SK-N-SH (cell line): ENCODE measurements around the gene DNASE1L3. TPM values are rescaled to one million over a fixed set of nuclear protein-coding genes. Genes with fewer than 3 reads are reported as not detected.

ENCODE experiments used
- CTCF ChIA-PET: fragments of 300-600, 350-600 bp; formaldehyde crosslinking; extraction: SDS; loops from one replicate; lab custom pipeline; 2021; lab: Yijun Ruan, JAX
- POLR2A ChIA-PET: fragments of 350-600 bp; sonication (Branson Sonifier 250); formaldehyde crosslinking; extraction: SDS; loops from one replicate; lab custom pipeline; 2020; ENCODE audit warnings: antibody characterized with exemption, inconsistent platforms; lab: Yijun Ruan, JAX
- DNase-seq: peaks from one replicate; pipeline ENCODE4 v3.0.0; 2012
- H2AFZ ChIP-seq: fragments of 200-600 bp; sonication (generic); 2 replicates; pipeline ENCODE4 v1.8.1; 2016; ENCODE audit warnings: antibody characterized with exemption, mild to moderate bottlenecking, low read depth
- H3F3A ChIP-seq: fragments of 200-600 bp; sonication (generic); replicated peaks from 2 replicates; pipeline ENCODE3; 2016; ENCODE audit warnings: antibody characterized with exemption, mild to moderate bottlenecking; ENCODE audit not compliant: insufficient read depth
- H3K27ac ChIP-seq, 2 experiments: fragments of 200-500 bp in 1 of 2; fragments of 200-600 bp in 1 of 2; sonication (Bioruptor generic) in 1 of 2; sonication (generic), shearing (Covaris generic) in 1 of 2; 2 replicates each; pipeline versions ENCODE4 v1.5.1 to v1.6.1; 2014 to 2016; ENCODE audit warnings: low read depth in 2 of 2, inconsistent platforms in 1 of 2, low read length in 1 of 2, mild to moderate bottlenecking in 1 of 2, mixed read lengths in 1 of 2
- H3K27me3 ChIP-seq: fragments of 200-600 bp; sonication (generic), shearing (Covaris generic); 2 replicates; pipeline ENCODE4 v1.6.1; 2016; ENCODE audit warnings: mixed run types; ENCODE audit not compliant: insufficient read depth
- H3K36me3 ChIP-seq, 2 experiments: fragments of 200-500 bp in 1 of 2; fragments of 200-600 bp in 1 of 2; sonication (Bioruptor generic) in 1 of 2; sonication (generic) in 1 of 2; replicated peaks in 1 of 2; 2 replicates each; pipeline versions ENCODE3 to v1.5.1; 2014 to 2016; ENCODE audit warnings: low read length in 1 of 2, mild to moderate bottlenecking in 1 of 2; ENCODE audit not compliant: insufficient read depth in 2 of 2, control insufficient read depth in 1 of 2
- H3K4me1 ChIP-seq, 2 experiments: fragments of 200-500 bp in 1 of 2; fragments of 200-600 bp in 1 of 2; sonication (Bioruptor generic) in 1 of 2; sonication (generic), shearing (Covaris generic) in 1 of 2; 2 replicates each; pipeline versions ENCODE4 v1.5.1 to v1.6.1; 2014 to 2016; ENCODE audit warnings: low read depth in 1 of 2, low read length in 1 of 2, mixed run types in 1 of 2; ENCODE audit not compliant: insufficient read depth in 2 of 2, control insufficient read depth in 1 of 2
- H3K4me2 ChIP-seq: fragments of 200-600 bp; sonication (generic), shearing (Covaris generic); 2 replicates; pipeline ENCODE4 v1.6.1; 2017; ENCODE audit warnings: mixed run types
- H3K4me3 ChIP-seq, 2 experiments: fragments of 200-500 bp in 1 of 2; fragments of 200-600 bp in 1 of 2; sonication (Bioruptor generic) in 1 of 2; sonication (generic), shearing (Covaris generic) in 1 of 2; 2 replicates each; pipeline versions ENCODE4 v1.5.1 to v1.8.1; 2014 to 2016; ENCODE audit warnings: low read depth in 2 of 2, inconsistent platforms in 1 of 2, low read length in 1 of 2, mild to moderate bottlenecking in 1 of 2, mixed read lengths in 1 of 2, moderate library complexity in 1 of 2
- H3K79me2 ChIP-seq: fragments of 200-600 bp; sonication (generic); 2 replicates; pipeline ENCODE4 v1.8.1; 2017; ENCODE audit warnings: mild to moderate bottlenecking; ENCODE audit not compliant: insufficient read depth
- H3K9ac ChIP-seq: fragments of 200-600 bp; sonication (generic); 2 replicates; pipeline ENCODE4 v1.6.1; 2017; ENCODE audit warnings: mixed run types
- H3K9me2 ChIP-seq: fragments of 200-600 bp; sonication (generic); 2 replicates; pipeline ENCODE4 v1.6.1; 2017; ENCODE audit warnings: mixed run types
- H3K9me3 ChIP-seq: fragments of 200-600 bp; sonication (generic); 2 replicates; pipeline ENCODE4 v1.6.1; 2017; ENCODE audit warnings: mixed run types, mild to moderate bottlenecking, moderate library complexity
- H4K20me1 ChIP-seq: fragments of 200-600 bp; sonication (generic); 2 replicates; pipeline ENCODE4 v1.6.1; 2017; ENCODE audit warnings: mild to moderate bottlenecking, mixed run types; ENCODE audit not compliant: insufficient read depth
- CHD2 ChIP-seq: fragments of 150-350 bp; IDR thresholded peaks from 2 replicates; pipeline ENCODE4 v1.6.1; 2018; ENCODE audit warnings: low read length; ENCODE audit not compliant: partially characterized antibody
- EP300 ChIP-seq, 2 experiments: IDR thresholded peaks; 2 replicates each; pipeline versions ENCODE4 v1.4.0 to v1.6.1; 2012; ENCODE audit warnings: borderline replicate concordance in 1 of 2, low read depth in 1 of 2, low read length in 1 of 2
- EZH2phosphoT487 ChIP-seq: fragments of 200-600 bp; sonication (generic); IDR thresholded peaks from 2 replicates; pipeline ENCODE4 v1.6.1; 2017; ENCODE audit warnings: low read depth, mixed run types, mild to moderate bottlenecking, antibody characterized with exemption, moderate library complexity, borderline replicate concordance
- FOSL2 ChIP-seq: IDR thresholded peaks from 2 replicates; pipeline ENCODE4 v1.4.0; 2012; ENCODE audit warnings: low read depth, mild to moderate bottlenecking, moderate library complexity, borderline replicate concordance
- FOXJ3 ChIP-seq: sonication (generic); formaldehyde crosslinking; IDR thresholded peaks from 2 replicates; pipeline ENCODE4 v1.5.1; 2020; ENCODE audit warnings: mild to moderate bottlenecking, missing genetic modification reagents
- MXI1 ChIP-seq: IDR thresholded peaks from 2 replicates; pipeline ENCODE4 v1.6.1; 2012; ENCODE audit warnings: mild to moderate bottlenecking, low read depth, low read length, improper control_type of control experiment
- NFIC ChIP-seq: IDR thresholded peaks from 2 replicates; pipeline ENCODE4 v1.4.0; 2012; ENCODE audit warnings: borderline replicate concordance
- POLR2AphosphoS5 ChIP-seq: IDR thresholded peaks from 2 replicates; pipeline ENCODE4 v1.6.1; 2012; ENCODE audit warnings: low read depth, low read length
- RAD21 ChIP-seq: IDR thresholded peaks from 2 replicates; pipeline ENCODE4 v1.6.1; 2012; ENCODE audit warnings: mild to moderate bottlenecking, low read length
- RCOR1 ChIP-seq: fragments of 150-350 bp; IDR thresholded peaks from 2 replicates; pipeline ENCODE4 v1.6.1; 2017; ENCODE audit warnings: antibody characterized with exemption, low read length
- RXRA ChIP-seq: IDR thresholded peaks from 2 replicates; pipeline ENCODE4 v1.4.0; 2012; ENCODE audit warnings: low read depth, mild to moderate bottlenecking, borderline replicate concordance
- TCF12 ChIP-seq: IDR thresholded peaks from 2 replicates; pipeline ENCODE4 v1.4.0; 2012
- WGBS: methylation state at CpG from one replicate; pipeline ENCODE4 v1.1.6; 2017; ENCODE audit warnings: low lambda C conversion rate; 5-methylcytosine and 5-hydroxymethylcytosine counted together
- polyA plus RNA-seq, 3 experiments: library from polyadenylated mRNA; depleted of rRNA; stranded (reverse); fragments of >200 nt; gene quantifications; 2 replicates each; pipeline ENCODE4 v1.2.3, GENCODE V29; 2012
- TF ChIP-seq, protein P1 (sequence below): IDR thresholded peaks from 2 replicates; pipeline ENCODE4 v1.4.0; 2012; ENCODE audit warnings: low read depth, borderline replicate concordance
- TF ChIP-seq, protein P2 (sequence below): IDR thresholded peaks from 2 replicates; pipeline ENCODE4 v1.6.1; 2012; ENCODE audit warnings: mild to moderate bottlenecking, low read depth, low read length, moderate library complexity

Gene DNASE1L3
- polyA plus RNA-seq, 1 of the 3 experiments (the other 2 are of a cell fraction) = not detected

GRCh38 chr3:58164906-58165821 is 45.6 kb downstream of the DNASE1L3 start (continued):
- TF ChIP-seq, protein P1, sequence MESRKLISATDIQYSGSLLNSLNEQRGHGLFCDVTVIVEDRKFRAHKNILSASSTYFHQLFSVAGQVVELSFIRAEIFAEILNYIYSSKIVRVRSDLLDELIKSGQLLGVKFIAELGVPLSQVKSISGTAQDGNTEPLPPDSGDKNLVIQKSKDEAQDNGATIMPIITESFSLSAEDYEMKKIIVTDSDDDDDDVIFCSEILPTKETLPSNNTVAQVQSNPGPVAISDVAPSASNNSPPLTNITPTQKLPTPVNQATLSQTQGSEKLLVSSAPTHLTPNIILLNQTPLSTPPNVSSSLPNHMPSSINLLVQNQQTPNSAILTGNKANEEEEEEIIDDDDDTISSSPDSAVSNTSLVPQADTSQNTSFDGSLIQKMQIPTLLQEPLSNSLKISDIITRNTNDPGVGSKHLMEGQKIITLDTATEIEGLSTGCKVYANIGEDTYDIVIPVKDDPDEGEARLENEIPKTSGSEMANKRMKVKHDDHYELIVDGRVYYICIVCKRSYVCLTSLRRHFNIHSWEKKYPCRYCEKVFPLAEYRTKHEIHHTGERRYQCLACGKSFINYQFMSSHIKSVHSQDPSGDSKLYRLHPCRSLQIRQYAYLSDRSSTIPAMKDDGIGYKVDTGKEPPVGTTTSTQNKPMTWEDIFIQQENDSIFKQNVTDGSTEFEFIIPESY = no peak
- no peak for TF ChIP-seq FOXJ3 (CRISPR knock-in tag)

DNA sequence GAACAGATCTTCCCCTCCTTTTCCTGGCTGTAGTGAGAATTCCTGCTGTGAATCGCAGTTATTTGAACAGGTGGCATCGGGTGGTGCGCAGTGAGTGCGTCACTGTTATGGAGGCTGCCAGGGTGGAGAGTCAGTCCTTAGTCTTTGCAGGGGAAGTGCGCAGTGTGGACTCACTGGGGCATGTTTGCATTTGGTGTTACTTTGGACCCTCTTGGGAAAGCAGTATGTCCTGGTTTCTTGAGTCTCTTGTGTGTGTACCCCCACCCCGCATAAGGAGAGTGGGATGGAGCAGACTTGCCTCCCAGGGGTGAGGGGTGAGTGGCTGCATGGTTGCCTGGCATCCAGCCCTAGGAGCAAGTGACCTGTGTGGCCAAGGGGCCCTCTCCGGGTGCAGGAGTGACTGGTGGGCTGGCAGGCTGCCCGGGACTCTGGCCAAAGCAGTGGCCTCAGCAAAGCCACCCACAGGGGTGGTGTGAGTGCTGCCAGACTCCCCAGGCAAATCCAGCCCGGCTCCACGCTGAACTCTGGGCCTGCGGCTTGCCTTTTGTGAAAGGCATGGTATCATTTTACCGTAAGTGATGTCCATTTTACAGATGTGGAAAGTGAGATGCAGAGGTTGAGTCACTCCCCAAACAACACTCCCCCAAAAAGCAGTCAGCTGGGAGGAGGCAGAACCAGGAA is 46.4 kb downstream of the DNASE1L3 start:
- H3K36me3 ChIP-seq = peaks cover 40 to 47% of the 10 kb centered on the region in 2 experiments
- no peak overlapping the region for H3K9ac ChIP-seq
- H3K79me2 ChIP-seq = peaks cover 6% of the 10 kb centered on the region; the same call in 1 of the 2 replicates
- no peak for TF ChIP-seq FOXJ3 (CRISPR knock-in tag)
- TF ChIP-seq MXI1 = peak; percentile 64; the same call in 1 of the 2 replicates
- no peak; the same call in 1 of the 2 replicates for TF ChIP-seq RXRA
- TF ChIP-seq, protein P2, sequence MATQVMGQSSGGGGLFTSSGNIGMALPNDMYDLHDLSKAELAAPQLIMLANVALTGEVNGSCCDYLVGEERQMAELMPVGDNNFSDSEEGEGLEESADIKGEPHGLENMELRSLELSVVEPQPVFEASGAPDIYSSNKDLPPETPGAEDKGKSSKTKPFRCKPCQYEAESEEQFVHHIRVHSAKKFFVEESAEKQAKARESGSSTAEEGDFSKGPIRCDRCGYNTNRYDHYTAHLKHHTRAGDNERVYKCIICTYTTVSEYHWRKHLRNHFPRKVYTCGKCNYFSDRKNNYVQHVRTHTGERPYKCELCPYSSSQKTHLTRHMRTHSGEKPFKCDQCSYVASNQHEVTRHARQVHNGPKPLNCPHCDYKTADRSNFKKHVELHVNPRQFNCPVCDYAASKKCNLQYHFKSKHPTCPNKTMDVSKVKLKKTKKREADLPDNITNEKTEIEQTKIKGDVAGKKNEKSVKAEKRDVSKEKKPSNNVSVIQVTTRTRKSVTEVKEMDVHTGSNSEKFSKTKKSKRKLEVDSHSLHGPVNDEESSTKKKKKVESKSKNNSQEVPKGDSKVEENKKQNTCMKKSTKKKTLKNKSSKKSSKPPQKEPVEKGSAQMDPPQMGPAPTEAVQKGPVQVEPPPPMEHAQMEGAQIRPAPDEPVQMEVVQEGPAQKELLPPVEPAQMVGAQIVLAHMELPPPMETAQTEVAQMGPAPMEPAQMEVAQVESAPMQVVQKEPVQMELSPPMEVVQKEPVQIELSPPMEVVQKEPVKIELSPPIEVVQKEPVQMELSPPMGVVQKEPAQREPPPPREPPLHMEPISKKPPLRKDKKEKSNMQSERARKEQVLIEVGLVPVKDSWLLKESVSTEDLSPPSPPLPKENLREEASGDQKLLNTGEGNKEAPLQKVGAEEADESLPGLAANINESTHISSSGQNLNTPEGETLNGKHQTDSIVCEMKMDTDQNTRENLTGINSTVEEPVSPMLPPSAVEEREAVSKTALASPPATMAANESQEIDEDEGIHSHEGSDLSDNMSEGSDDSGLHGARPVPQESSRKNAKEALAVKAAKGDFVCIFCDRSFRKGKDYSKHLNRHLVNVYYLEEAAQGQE = no peak
- 0 out of 2 replicates have a peak, but pooled peaks have one; percentile 5 for TF ChIP-seq TCF12
- no peak for TF ChIP-seq EZH2phosphoT487
- no peak for TF ChIP-seq FOSL2
- no peak for TF ChIP-seq POLR2AphosphoS5
- TF ChIP-seq CHD2 = peak; percentile 41
- peak; percentile 93 for TF ChIP-seq NFIC
- peak; percentile 68; the same call in 1 of the 2 replicates for TF ChIP-seq RCOR1
- TF ChIP-seq RAD21 = peak; percentile 13; the same call in 1 of the 2 replicates
- TF ChIP-seq EP300 (IDR thresholded peaks at IDR 0.05; ENCODE audit: borderline replicate concordance in 1 of 2, low read depth in 1 of 2, low read length in 1 of 2) = peak in 1 of 2 experiments; percentile 37; a peak in 2 of 4 replicates
- TF ChIP-seq, all 33 proteins: peak for 7
- Histone ChIP-seq H3K9me2 (no peaks in the 10 kb centered on the region), H3K9me3 (no peaks in the 10 kb centered on the region), H2AFZ (no peak overlapping the region), H3K4me1 (peaks cover 13 to 27% of the 10 kb centered on the region in 2 experiments; a peak in 3 of 4 replicates), H3K4me3 (no peak overlapping the region), H3F3A (peaks cover 11% of the 10 kb centered on the region), H3K4me2 (0 out of 2 replicates have a peak overlapping the region, but pooled peaks have one; percentile 8), H3K27me3 (no peaks in the 10 kb centered on the region), H3K27ac (peak overlapping the region; percentile 27 to 62; a peak in 3 of 4 replicates), H4K20me1 (no peaks in the 10 kb centered on the region)
- ChIA-PET POLR2A (no interaction called here), CTCF (interaction anchor here (0.7 to 4.5 kb wide), 7 partner anchors 9 to 157 kb away, joined by 3 to 68 read pairs (median 4); partner anchors contain the start of gene FLNB)
- DNase-seq = peak; percentile 89
- 53% methylated on average over 10 of the region's 12 CpGs for WGBS
